DMS53 treated with DMSO at 0.1 percent for 48 hours (cell line): ENCODE data around the gene PSD.

Experiments
- DNase-seq: peaks from one replicate; lab custom pipeline; 2025; ENCODE audit not compliant: unreplicated experiment; lab: John Stamatoyannopoulos, UW

The PSD gene

DNA sequence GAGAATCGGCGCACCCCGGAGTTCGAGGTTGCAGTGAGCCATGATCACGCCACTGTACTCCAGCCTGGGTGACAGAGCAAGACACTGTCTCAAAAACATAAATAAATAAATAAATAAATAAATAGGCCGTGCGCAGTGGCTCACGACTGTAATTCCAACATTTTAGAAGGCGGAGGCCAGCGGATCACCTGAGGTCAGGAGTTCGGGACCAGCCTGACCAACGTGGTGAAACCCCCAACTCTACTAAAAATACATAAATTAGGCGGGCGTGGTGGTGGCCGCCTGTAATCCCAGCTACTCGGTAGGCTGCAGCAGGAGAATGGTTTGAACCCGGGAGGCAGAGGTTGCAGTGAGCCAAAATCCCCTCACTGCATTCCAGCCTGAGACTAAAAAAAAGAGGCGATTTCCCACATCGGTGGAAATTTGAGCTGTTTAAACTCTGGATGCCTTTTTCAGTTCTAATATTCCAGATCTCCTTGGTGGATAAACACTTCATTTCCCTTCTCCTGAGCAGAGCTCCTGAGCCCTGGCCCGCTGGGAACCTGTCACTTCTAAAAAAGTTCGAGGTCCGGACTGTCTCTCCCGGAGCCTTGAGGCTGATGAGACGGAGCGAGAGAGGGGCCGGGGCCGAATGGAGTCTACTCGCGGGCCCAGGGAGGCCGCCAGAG, 25.0 kb downstream of the PSD start:
- DNase-seq = no peak

DNA sequence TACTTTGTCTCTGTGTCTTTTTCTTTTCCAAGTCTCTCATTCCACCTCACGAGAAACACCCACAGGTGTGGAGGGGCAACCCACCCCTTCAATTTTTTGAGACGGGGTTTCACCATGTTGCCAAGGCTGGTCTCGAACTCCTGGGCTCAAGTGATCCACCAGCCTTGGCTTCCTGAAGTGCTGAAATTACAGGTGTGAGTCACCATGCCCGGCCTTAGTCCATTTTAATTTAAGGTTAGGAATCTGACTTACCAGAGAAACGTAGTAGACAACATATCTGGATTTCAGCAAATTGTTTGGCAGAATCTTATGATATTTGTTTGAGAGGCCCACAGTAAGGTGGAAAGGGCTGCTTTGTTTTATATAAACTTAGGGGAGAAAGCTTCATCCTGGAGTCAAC, 26.3 kb downstream of the PSD start:
- no peak for DNase-seq

DNA sequence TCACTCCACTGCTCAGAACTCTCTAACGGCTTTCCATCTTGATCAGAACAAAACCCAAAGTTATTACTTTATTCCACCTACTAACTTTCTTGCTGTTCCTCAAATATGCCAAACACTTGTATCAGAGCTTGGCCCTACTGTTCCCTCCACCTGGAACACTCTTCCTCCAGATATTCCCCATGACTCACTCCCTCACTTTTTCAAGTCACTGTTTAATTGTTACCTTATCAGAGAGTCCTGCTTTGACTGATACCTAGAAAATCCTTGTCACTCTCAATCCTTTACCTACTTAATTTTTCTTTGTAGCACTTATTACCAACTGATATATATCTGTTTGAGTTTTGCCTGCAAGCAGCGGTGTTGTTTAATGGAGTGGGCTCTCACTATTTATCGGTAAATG, 28.7 kb downstream of the PSD start:
- no peak for DNase-seq

DNA sequence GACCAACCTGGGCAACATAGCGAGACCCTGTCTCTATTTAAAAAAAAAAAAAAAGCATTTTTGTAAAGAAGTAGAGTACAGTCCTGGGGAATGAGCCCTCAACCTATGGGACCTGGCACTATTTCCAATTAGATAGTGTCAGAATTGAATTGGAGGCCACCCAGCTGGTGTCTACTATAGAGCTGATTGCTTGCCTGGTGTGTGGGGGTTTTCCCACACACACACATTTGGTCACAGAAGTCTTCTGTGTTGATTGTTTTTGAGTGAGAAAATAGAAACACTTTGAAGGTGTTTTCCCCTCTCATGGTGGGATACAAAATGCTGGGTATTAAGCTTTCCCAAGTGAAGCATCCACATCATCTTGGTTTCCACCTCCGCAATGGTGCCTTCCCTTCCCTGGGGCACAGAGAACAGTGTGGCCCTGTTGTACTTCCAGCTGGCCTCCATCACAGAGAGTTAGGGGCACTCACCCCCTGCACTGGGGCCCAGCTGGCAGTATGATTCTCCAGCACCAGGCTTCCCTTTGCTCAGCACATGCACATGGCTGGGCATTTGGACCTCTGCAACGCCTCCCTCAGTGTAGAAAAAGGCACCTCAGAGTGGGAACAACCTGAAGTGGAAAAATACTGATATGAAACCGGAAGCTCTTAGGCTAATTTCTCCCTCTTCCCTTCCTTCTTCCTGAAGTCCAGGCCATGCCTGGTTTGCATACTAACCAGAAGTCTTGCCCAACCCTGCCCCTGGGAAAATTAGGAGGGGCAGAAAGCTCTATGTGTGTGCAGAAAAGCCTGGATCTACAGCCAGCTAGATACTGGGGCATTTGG, 33.8 kb downstream of the PSD start:
- no peak for DNase-seq

DNA sequence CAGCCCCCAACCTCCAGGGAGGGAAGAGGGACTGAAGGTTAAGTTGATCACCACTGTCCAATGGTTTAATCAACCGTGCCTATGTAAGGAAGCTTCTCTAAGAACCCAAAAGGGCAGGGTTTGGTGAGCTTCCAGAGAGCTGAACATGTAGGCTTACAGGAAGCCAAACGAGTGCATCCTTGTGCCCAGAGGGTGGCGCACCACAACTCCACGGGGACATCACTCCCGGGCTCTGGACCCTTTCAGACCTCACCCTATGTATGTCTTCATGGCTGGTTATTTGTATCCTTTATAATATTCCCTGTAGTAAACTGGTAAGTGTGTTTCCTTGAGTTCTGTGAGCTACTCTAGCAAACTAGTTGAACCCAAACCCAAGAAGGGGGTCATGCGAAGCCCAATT, 34.5 kb downstream of the PSD start:
- DNase-seq = no peak

DNA sequence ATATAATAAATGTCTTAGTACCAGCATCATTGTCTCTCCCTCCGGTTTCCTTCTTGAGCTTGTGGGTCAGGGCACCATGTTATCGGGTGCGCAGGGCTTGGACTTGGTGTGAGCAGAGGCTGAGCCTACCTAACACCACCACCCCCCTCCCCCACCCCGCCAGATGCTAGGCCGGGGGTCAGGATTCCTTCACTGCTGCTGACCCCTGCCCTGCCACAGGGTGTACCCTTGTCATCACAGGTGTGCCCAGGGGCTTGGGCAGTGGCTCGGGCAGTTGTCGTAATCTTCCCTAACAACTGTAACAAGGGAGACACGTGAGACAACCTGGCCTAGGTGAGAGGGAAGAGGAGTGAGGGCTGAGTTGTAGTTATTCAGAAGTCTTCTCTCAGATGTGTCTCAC, 35.7 kb downstream of the PSD start:
- no peak for DNase-seq

DNA sequence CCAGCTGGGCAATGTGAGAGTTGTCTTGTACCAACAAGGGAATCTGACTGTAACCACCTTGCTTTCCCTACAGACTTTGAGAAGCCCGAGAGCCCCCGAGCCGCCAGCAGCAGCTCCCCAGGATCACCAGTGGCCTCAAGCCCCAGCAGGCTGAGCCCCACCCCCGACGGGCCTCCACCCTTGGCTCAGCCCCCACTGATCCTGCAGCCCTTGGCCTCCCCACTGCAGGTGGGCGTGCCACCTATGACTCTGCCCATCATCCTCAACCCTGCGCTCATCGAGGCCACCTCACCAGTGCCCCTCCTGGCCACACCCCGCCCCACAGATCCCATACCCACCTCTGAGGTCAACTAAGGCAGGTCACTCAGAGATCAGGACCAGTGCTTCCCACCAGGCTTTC, 36.6 kb downstream of the PSD start:
- DNase-seq = no peak

DNA sequence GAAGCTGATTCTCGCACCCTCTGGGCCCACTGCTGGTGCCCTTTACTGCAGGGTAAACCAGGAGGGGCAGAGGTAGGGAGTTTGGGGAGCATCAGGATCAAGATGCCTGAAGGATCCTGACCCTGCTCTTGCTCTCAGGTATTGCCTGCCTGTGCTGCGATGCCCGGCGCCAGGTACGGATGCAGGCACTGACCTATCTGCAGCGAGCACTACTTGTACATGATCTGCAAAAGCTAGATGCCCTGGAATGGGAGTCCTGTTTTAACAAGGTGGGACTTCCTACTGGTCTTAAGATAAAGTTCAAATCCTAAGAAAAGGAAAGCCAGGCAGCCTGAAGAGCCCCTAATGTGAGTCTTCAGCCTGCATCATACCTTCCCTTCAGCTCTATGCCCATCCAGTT, 39.2 kb downstream of the PSD start:
- no peak for DNase-seq

DNA sequence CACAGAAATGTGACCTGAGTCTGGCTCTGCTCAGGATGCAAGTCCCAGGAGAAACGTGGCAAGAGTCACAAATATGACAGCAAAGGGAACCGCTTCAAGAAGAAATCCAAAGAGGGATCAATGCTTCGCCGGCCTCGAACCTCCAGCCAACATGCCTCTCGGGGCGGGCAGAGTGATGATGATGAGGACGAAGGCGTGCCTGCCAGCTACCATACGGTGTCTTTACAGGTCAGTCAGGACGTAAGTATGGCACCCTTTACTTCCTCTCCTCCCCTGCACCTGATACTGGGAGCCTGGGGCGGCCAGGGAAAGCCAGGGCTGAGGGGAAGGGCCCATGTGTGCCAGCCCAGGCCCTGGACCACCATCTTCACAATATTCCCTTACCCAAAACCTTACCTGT, 41.7 kb downstream of the PSD start:
- no peak for DNase-seq

DNA sequence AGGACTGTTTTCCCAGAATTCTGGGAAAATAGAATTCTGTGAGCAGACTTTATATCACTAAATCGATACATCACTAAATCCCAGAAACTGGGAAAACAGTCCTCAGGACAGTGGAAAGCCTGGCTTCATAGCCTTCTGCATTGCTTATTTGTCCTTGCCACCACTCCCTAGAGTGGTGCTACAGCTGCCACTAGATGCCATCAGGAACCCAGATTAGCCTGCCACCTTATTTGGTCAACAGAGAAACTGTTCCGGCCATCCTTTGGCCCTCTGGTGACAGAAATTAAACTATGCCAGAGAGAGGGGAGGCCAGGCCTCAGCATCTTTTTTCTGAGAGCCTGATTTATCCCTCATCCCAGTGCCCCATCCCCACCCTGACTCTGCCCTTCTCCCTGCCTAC, 42.7 kb downstream of the PSD start:
- DNase-seq = no peak

DNA sequence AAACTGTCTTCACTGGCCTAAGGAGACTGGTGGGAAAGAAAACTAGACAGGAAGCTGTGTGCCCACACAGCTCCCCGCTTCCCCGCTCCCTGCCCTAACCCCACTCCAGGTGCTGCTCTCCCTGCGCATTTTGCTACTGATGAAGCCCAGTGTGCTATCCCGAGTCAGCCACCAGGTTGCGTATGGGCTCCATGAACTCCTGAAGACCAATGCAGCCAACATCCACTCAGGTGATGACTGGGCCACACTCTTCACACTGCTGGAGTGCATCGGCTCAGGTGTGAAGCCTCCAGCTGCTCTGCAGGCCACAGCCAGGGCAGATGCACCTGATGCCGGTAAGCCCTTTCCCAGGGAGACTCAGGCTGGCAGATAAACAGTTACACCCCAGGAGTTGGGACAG, 43.3 kb downstream of the PSD start:
- no peak for DNase-seq

DNA sequence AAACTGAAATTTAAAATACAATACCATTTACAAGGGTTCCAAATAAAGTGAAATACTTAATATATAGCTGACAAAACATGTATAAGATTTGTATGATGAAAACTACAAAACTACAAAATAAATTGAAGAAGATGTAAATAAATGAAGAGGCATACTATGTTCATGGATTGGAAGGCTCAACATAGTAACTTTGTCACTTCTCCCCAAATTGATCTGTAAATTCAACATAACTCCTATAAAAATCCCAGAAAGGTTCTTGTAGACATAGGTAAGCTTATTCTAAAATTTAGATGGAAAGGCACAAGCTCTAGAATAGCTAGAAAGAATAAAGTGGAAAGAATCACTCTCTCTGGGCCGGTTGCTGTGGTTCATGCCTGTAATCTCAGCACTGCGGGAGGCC, 47.3 kb downstream of the PSD start:
- no peak for DNase-seq

DNA sequence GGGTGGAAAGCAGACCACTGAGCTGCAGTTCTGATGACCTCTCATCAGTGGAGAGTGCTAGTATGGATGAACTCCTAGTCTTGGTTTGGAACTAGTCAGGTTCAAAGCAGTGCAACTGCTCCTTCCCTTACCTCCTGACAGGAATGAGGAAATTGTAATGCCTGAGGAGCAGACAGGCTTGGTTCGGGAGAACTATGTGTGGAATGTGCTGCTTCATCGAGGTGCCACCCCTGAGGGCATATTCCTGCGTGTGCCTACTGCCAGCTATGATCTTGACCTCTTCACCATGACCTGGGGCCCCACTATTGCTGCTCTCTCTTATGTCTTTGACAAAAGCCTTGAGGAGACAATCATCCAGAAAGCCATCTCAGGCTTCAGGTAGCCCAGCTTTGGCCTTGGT, 50.5 kb downstream of the PSD start:
- DNase-seq = no peak

DNA sequence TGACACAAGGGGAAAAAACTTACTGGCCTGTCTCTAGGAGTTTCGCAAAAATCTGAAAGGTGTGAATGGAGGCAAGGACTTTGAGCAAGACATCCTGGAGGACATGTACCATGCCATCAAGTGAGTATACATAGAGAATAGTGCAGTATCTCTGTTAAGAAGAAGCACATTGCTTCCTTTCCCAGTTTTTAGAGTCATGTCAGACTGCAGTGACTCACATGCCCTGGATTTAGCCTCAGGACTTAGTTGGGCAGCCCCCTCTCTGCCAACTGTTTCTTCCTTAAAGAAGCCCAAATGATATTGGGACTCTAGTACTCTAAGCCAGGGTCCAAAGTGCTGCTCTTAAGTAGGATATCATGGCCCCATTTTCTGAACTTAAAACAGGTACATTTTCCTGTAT, 51.1 kb downstream of the PSD start:
- DNase-seq = no peak

DNA sequence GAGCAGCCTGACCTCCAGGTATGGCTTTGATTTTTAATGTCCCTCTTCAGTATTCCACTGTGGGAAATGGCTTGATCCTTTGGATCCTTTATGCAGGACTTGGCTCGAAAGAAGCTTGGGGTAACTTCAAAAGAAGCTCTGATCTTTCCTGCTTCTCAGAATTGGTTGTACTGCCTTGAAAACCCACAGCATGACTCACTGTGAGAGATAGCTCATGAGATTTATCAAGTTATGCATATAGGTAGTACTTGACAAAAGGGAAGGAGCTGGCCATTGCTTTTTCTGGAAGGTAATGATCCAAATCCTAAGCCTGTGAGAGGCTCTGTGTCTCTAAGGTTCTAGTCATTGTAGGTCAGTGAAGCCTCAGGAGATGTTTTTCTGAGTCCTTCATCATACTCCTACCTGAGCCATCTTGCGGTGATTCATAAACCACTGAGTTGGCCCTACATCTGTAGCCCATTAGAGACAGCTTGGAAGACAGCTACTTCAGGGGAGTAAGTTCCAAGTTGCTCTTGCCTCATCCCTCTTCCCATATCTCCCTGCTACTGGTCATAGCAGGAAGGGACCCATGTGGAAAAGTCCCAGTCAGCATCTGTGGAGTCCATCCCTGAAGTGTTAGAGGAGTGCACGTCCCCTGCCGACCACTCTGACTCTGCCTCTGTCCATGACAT, 59.7 kb downstream of the PSD start:
- no peak for DNase-seq

DNA sequence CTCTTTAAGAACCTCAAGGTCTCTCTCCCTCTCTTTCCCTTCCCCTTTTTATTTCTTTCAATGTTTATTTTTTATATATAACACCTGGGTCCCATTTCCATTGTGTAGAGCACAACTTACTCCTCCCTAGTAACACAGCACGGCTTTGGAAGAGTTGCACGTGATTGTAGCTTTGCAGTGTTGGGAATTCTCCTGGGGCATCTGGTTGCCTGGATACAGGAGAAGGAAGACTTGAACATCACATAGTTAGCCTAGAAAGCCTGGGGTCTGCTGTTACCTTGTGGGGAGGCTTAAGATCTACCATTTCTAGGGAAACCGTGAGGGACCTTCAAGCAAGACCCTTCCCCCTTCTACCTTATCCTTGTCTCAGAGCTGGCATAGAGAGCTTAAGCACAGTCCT, 64.1 kb downstream of the PSD start:
- no peak for DNase-seq
